NAMALWA (cell line): ENCODE results near the gene HINFP.

Experiments
- DNase-seq: peaks from one replicate; pipeline ENCODE4 v3.0.0-alpha.2; 2015; ENCODE audit warnings: low spot score

Gene HINFP, protein sequence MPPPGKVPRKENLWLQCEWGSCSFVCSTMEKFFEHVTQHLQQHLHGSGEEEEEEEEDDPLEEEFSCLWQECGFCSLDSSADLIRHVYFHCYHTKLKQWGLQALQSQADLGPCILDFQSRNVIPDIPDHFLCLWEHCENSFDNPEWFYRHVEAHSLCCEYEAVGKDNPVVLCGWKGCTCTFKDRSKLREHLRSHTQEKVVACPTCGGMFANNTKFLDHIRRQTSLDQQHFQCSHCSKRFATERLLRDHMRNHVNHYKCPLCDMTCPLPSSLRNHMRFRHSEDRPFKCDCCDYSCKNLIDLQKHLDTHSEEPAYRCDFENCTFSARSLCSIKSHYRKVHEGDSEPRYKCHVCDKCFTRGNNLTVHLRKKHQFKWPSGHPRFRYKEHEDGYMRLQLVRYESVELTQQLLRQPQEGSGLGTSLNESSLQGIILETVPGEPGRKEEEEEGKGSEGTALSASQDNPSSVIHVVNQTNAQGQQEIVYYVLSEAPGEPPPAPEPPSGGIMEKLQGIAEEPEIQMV

DNA sequence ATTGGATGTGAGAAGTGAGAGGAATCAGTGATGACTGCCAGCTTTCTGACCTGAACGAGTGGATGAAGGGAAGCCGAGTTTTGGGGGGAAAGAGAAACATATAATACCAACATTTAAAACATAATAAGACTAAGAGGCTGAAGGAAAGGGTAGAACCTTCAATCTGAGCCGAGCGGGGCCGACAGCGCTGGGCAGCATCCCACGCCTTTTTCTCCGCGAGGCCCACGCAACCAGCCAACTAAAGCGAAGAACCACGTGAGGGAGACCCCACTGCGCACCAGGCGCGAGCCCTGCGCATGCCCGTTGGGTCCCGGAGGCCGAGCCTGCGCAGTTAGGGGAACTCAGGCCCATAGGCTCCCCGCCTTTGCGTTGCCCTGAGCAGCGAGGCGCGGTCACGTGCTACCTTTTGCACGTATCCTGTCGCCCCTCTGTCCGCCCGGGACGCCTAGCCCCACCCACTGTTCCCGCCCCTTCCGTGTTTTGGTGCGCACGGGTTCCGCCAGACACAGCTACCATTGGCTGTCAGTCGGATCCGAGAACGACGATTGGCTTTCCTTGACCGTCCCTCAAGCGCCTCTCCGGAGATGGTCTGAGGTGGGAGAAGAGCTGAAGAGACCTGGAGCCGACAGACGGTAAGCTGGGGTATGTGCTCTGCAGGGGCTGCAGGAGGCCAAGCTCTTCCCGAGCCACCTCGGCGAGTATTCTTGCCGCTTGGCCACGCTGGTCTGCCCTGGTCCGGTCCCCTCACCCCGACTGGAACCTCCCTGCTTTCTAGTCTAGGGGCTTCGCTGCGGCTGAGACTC is at the start of gene HINFP:
TSS of gene HINFP (plus strand) at position 573 of the 803 bp plus-strand sequence. CDS start 5,365 bp downstream, outside the sequence.
- DNase-seq = peak; percentile 99

DNA sequence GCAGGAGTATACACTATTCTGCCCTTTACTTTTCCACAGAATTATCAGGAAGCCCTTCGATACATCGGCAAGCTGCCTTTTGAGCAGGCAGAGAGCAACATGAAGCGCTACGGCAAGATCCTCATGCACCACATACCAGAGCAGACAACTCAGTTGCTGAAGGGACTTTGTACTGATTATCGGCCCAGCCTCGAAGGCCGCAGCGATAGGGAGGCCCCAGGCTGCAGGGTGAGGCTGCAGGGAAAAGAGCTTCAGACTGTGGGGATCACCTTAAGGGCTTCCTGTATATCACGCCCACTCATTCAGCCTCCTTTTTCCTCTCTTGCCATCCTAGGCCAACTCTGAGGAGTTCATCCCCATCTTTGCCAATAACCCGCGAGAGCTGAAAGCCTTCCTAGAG is 43.5 kb upstream of the HINFP start:
- no peak for DNase-seq

DNA sequence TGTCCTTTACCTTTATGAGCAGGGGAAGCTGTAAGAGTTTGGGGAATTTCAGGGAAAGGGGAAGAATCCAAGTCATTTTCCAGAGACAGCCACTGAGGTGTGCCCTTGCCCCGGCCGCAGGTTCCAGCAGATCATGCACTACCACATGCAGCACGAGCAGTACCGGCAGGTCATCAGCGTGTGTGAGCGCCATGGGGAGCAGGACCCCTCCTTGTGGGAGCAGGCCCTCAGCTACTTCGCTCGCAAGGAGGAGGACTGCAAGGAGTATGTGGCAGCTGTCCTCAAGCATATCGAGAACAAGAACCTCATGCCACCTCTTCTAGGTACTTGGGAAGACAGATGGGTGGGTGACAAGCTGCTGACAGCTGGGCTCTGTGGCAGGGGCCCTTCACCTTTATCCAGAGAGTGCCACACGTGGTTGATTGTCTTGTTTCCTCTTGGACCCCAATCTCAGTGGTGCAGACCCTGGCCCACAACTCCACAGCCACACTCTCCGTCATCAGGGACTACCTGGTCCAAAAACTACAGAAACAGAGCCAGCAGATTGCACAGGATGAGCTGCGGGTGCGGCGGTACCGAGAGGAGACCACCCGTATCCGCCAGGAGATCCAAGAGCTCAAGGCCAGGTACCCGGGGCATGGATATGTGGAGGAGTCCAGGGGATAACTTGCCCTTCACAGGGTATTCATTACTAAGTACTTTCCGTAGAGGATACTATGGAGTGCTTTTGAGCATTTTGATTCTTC is 42.5 kb upstream of the HINFP start:
- no peak for DNase-seq

DNA sequence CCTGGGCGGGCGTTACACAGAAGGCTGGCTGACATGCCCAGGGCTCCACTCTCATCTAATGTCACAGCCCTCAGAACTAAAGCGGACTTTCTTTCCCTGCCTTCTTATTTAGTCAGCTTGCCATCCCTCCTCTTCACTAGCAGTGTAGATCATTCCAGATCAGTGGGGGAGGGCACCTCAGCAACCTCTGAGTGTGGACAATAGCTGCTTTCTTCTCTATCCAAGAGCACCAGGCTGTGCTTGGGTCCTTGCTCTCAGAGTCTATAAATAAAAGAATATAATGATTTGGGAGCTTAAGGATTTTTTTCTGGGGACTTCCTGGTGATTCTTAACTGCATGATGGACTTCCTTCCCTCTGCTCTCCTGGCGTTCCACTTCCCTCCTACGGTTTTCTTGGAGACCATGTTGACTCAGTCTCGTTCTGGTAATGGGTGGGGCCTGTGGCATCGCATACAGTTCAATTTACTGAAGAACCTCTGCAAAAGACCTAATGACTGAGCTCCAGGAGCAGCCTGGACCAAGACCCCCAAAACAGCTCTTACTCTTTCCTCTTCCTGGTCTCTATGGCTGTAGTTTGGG is 39.6 kb upstream of the HINFP start:
- DNase-seq = no peak

DNA sequence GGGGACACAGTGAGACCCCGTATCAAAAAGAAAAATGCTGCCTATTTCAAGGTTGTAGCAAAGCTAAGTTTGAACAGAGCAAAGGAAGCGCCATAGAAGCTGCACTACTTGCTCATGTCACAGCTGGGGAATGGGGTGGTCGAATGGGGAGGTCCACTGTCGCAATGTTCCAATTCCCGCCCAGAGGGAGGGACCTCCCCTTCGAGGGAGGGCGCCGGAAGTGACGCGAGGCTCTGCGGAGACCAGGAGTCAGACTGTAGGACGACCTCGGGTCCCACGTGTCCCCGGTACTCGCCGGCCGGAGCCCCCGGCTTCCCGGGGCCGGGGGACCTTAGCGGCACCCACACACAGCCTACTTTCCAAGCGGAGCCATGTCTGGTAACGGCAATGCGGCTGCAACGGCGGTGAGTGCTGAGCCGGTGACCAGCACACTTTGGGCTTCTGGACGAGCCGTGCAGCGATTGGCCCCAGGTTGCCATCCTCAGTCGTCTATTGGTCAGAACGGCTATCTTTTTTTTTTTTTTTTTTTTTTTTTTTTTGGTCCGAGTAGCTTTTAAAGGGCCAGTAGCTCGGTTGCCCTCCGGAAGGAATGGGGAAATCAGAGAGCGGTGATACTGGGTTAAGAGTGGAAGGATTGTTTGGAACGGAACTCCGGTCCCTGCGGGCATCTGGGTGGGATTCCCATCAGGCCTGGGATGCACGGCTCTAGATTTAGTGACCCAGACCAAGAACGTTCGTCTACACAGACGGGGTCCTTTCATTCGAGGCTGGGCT is 36.5 kb upstream of the HINFP start, which contains the start of gene HMBS:
TSS of gene HMBS (plus strand) at position 219 of the 774 bp plus-strand sequence. CDS start at position 372, 153 bp downstream.
- DNase-seq = peak; percentile 96

DNA sequence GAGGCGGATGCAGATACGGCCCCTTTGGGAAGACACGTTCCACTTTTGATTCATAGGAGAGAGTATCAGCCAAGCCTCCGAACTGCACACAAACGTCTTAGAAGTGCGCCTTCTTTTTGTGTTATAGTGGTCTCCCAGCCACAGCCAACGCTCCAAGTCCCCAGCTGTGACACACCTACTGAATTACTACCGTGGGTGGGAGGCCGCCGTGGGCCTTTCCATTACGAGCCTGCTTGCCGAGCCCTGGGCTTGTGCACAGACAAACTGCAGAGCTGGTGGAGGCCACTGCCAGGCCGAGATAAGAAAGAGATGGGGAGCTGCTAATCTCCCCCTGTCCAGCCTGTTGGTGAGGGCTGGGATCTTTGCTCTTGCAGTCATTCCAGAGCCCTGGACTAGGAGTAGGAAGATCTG is 35.9 kb upstream of the HINFP start:
- no peak for DNase-seq

DNA sequence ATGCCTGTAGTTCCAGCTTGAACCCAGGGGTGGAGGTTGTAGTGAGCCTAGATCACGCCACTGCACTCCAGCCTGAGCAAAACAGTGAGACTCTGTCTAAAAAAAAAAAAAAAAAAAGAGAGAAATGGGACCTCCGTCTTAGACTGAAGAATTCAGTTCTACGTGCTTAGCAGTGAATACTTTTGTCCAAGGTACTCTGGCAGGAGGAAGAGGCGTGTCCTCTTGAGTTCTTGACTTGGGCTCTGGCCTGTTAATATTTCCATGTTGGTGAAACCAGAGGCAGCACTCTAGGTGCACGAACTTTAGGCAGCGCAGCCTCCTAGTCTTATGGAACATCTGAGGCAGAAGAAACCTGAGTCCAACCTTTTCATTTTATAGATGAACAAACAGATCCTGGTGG is 34.3 kb upstream of the HINFP start:
- DNase-seq = no peak

DNA sequence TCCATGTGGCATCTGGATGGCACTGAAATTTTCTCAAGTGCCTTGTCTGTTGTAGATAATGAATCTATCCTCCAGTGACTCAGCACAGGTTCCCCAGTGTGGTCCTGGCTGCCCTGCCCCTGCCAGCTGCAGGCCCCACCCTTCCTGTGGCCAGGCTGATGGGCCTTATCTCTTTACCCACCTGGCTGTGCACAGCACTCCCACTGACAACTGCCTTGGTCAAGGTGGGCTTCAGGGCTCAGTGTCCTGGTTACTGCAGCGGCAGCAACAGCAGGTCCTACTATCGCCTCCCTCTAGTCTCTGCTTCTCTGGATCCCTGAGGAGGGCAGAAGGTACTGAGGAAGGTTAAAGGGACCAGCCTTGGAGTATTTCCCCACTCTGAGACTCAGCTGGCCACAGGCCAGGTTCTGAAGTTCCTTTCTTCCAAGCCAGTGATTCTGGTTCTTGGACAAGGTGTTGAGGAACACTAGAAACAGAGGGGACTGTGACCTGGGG is 33.6 kb upstream of the HINFP start:
- DNase-seq = no peak

DNA sequence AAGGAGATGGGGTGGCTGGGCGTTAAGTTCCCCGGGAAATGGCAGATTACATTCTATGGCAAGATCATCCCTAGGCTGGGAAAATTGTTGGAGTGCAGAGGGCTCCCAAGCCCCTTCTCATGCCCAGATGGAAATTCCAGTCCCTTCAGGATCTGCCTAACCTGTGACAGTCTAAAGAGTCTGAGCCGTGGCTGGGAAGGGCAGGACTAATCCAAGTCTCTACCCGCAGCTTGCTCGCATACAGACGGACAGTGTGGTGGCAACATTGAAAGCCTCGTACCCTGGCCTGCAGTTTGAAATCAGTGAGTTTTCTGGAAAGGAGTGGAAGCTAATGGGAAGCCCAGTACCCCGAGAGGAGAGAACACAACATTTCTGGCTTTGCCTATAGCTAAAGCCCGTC is 33.0 kb upstream of the HINFP start:
- no peak for DNase-seq

DNA sequence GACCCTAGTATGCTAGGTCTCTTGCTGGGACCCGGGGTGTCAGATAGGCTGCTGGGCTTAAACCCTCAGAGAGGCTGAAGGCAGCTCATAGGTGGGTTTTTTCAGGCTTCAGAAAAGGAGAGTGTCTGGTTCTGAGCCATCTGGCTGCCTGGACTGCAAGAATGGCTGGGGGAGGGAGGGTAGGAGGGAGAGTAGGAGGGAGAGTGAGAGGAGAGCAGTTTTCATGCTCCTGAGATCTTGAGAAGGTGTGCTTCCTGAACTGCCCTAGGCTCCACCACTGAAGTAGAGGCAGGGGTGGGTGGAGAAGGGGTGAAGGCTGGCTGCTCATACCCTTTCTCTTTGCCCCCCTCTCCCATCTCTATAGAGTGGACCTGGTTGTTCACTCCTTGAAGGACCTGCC is 32.1 kb upstream of the HINFP start:
- no peak for DNase-seq

DNA sequence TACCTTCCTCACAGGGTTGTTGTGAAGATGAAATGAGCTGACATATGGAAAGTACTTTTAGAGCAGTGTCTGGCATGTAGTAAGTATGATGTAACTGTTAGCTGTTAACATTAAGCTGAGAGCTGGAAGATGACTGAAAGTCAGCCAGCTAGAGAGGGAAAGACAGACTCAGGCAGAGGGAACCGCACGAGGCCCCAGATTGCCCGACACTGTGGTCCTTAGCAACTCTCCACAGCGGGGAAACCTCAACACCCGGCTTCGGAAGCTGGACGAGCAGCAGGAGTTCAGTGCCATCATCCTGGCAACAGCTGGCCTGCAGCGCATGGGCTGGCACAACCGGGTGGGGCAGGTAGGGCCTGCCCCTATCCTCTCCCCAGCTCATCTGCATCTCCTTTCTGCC is 30.2 kb upstream of the HINFP start:
- no peak for DNase-seq

DNA sequence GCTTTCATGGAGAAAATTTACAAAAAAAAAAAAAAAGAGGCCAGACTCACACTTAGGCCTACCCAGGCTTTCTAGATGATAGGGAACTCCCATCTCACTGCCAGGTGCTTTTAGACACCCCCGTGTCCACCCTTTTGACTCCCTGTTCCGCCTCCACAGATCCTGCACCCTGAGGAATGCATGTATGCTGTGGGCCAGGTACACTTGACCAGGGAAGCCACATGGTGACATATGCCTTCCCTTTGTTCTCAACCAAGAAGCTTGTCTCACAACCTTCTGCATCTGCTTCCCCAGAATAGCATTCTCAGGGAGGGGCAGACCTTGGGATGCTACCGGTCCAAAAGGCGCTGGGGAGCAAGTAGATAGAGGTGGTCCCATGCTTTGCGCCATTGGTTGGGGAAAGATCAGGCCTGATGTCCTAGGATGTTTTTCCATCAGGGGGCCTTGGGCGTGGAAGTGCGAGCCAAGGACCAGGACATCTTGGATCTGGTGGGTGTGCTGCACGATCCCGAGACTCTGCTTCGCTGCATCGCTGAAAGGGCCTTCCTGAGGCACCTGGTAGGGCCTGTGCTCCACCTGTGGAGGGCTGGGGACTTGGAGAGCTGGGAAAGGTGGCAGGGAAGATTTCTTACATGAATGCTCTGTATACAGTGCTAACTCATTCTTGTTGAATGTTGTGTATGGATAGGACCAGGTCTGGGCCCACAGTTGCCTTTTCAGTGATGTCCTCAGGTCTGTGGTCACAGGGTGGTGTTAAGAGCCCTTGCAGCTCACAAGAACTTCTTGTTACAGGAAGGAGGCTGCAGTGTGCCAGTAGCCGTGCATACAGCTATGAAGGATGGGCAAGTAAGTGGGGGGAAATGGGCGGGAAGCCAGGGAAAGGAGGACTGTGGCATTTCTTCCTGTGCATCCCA is 29.2 kb upstream of the HINFP start:
- DNase-seq = peak; percentile 31

DNA sequence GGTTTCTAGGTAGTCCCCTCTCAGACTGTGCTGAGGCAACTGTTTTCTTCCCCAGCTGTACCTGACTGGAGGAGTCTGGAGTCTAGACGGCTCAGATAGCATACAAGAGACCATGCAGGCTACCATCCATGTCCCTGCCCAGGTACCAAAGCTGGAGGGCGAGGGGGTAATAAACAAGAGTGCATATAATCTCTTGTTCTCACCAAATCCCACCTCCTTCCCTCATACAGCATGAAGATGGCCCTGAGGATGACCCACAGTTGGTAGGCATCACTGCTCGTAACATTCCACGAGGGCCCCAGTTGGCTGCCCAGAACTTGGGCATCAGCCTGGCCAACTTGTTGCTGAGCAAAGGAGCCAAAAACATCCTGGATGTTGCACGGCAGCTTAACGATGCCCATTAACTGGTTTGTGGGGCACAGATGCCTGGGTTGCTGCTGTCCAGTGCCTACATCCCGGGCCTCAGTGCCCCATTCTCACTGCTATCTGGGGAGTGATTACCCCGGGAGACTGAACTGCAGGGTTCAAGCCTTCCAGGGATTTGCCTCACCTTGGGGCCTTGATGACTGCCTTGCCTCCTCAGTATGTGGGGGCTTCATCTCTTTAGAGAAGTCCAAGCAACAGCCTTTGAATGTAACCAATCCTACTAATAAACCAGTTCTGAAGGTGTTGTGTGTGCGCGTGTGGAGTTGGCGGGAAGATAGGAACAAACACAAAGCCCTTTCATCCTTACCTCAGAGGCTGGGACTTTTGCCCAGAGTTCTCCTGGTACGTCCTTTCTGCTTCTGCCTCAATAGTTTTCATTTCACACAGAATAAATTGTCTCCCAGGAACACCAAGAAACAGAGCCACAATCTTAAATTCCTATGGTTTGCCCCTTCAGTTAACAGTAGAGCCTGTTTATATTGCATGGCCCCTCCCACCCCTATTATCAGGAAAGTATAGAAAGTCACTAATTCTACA is 28.2 kb upstream of the HINFP start:
- no peak for DNase-seq

DNA sequence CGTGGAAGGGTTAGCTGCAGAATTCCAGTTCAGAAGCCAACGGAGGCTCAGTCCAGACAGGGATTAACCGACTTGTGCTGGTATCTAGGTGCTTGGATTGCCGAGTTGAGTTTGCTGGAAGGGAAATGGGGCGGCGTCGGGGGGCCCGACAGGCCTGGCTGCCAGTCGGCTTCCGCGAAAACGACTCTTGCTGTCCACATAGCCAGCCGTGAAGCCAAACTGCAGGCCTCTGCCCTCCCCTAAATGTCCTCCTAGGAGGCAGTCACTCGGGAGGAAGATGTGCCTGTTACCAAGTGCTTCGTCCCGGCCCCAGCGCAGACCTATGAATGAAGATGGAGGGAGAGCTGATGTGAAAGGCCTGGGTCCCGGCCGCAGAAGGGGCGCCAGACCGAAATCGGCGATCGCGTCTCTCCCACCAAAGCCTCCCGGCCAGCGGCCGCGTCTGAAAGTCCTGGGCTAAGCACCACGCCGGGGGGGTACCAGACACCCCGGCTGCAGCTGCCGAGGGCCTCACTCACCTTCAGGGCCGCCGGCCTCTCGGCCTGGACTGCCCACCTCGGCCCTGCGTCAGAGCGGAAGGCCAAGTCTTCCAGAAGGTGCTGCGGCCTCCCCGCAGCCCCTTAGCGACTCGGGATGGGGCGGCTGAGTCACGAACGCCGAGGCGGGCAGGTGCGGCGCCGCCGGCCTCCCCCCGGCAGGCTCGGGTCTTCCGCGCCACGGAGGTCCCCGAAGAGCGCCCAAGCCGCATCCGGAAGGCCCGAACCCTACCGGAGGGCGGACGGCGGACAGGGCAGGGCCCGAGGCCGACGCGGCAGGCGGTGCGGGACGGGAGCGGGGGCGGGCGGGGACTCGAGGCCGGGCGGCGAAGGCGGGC is 27.2 kb upstream of the HINFP start:
- DNase-seq = peak; percentile 45

DNA sequence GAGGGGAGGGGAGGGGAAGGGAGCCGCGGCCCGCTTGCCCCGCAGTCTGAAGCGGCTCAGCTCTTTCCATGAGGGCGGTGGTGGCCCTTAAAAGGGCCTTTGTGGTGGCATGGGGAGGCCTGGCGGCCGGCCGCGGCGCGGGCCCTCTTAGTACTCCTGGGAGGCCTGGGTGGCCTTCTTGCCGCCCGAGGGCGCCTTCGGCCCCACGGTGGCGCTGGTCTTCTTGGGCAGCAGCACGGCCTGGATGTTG is 26.6 kb upstream of the HINFP start:
- no peak for DNase-seq

DNA sequence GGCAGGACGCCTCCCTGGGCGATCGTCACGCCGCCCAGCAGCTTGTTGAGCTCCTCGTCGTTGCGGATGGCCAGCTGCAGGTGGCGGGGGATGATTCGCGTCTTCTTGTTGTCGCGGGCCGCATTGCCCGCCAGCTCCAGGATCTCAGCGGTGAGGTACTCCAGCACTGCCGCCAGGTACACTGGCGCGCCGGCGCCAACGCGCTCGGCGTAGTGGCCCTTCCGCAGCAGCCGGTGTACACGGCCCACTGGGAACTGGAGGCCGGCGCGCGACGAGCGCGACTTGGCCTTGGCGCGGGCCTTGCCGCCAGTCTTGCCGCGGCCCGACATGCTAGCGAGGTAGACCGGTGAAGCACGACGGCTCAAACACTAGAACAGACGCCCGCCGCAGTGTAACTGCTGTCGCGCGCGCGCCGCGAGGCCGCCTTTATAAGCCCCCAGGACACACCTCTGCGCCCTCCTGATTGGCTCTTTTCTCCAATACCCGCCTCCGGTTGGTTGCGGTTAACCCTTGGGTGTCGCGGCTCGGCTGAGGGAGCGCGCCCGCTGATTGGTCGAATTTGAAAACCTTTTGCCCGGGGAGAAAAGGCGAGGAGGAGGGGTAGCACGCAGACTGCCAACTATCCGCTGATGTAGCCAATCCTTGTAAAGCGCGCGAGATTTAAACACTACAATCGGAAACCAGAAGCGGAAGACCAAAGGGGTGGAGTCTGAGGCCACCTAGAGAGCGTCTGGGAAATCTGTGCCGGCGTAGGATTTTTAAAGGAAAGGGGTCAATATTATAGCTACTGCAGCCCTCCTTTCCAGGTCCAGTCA is 26.1 kb upstream of the HINFP start:
- DNase-seq = peak; percentile 100

DNA sequence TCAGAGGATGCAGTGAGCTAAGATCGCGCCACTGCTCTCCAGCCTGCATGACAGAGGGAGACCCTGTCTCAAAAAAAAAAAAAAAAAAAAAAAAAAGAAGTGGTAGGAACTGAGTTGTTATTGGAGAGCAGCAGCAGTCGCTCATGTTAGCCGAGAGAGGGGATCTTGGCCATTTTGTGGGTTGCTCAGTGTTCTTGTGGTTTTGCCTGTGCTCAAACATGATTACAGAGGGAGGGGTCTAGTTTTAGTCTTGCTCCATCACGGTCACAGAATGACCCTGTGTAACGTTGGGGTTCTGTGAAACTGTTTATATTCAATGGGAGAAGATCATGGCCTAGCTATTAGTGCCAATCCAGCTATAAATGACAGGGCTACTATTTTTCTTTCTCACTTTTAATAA is 21.7 kb upstream of the HINFP start:
- DNase-seq = no peak
